ENCODE measurements around the gene NEK10.

GRCh38 chr3:27360113-27361078 is 8.8 kb downstream of the NEK10 start:
- no peak for TF ChIP-seq POLR2A (IDR thresholded peaks at IDR 0.05)
- TF ChIP-seq CTCF (IDR thresholded peaks at IDR 0.05) = peak in 1 of 3 donors; percentile 52

All from lower leg skin (tissue), 3 donors.